ENCODE results near the gene ACOT12.

DNA sequence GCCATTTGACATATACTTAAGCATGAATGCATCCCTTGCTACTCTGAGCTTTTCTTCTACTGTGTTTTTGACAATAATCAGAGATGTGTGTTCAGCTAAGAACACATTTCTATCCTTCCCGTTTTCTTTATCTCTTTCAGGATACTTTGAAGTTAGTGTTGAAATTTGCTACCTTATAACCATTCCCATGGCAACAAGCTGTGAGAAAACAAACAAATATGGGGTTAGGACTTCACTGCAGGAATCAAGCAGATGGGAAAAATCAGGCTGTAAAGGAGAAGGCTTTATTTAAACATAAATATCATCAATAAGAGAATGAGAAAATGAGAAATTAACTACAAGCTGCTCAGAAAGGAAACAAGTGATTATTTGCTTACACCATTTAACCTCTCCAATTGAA lies 57.4 kb downstream of the ACOT12 start:
- TF ChIP-seq ZC3H10 (CRISPR knock-in tag; IDR thresholded peaks at IDR 0.05) (no peak), GLIS3 (CRISPR knock-in tag; IDR thresholded peaks at IDR 0.05) (no peak), ARNTL (CRISPR knock-in tag; IDR thresholded peaks at IDR 0.05; ENCODE audit: borderline replicate concordance, low read depth) (no peak), RARB (CRISPR knock-in tag; IDR thresholded peaks at IDR 0.05) (no peak), SNAI2 (CRISPR knock-in tag; IDR thresholded peaks at IDR 0.05) (no peak), ZNF565 (CRISPR knock-in tag; conservative IDR thresholded peaks at IDR 0.05; ENCODE audit: low read depth) (no peak), OSR1 (CRISPR knock-in tag; IDR thresholded peaks at IDR 0.05) (no peak), ISL1 (CRISPR knock-in tag; IDR thresholded peaks at IDR 0.05) (no peak), ZNF70 (CRISPR knock-in tag; IDR thresholded peaks at IDR 0.05) (no peak)
- TF ChIP-seq, protein P1, sequence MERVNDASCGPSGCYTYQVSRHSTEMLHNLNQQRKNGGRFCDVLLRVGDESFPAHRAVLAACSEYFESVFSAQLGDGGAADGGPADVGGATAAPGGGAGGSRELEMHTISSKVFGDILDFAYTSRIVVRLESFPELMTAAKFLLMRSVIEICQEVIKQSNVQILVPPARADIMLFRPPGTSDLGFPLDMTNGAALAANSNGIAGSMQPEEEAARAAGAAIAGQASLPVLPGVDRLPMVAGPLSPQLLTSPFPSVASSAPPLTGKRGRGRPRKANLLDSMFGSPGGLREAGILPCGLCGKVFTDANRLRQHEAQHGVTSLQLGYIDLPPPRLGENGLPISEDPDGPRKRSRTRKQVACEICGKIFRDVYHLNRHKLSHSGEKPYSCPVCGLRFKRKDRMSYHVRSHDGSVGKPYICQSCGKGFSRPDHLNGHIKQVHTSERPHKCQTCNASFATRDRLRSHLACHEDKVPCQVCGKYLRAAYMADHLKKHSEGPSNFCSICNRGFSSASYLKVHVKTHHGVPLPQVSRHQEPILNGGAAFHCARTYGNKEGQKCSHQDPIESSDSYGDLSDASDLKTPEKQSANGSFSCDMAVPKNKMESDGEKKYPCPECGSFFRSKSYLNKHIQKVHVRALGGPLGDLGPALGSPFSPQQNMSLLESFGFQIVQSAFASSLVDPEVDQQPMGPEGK (CRISPR knock-in tag; IDR thresholded peaks at IDR 0.05; ENCODE audit: borderline replicate concordance), result no peak
- TF ChIP-seq, protein P2, sequence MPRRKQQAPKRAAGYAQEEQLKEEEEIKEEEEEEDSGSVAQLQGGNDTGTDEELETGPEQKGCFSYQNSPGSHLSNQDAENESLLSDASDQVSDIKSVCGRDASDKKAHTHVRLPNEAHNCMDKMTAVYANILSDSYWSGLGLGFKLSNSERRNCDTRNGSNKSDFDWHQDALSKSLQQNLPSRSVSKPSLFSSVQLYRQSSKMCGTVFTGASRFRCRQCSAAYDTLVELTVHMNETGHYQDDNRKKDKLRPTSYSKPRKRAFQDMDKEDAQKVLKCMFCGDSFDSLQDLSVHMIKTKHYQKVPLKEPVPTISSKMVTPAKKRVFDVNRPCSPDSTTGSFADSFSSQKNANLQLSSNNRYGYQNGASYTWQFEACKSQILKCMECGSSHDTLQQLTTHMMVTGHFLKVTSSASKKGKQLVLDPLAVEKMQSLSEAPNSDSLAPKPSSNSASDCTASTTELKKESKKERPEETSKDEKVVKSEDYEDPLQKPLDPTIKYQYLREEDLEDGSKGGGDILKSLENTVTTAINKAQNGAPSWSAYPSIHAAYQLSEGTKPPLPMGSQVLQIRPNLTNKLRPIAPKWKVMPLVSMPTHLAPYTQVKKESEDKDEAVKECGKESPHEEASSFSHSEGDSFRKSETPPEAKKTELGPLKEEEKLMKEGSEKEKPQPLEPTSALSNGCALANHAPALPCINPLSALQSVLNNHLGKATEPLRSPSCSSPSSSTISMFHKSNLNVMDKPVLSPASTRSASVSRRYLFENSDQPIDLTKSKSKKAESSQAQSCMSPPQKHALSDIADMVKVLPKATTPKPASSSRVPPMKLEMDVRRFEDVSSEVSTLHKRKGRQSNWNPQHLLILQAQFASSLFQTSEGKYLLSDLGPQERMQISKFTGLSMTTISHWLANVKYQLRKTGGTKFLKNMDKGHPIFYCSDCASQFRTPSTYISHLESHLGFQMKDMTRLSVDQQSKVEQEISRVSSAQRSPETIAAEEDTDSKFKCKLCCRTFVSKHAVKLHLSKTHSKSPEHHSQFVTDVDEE (CRISPR knock-in tag; IDR thresholded peaks at IDR 0.05), result no peak
- TF ChIP-seq, protein P3, sequence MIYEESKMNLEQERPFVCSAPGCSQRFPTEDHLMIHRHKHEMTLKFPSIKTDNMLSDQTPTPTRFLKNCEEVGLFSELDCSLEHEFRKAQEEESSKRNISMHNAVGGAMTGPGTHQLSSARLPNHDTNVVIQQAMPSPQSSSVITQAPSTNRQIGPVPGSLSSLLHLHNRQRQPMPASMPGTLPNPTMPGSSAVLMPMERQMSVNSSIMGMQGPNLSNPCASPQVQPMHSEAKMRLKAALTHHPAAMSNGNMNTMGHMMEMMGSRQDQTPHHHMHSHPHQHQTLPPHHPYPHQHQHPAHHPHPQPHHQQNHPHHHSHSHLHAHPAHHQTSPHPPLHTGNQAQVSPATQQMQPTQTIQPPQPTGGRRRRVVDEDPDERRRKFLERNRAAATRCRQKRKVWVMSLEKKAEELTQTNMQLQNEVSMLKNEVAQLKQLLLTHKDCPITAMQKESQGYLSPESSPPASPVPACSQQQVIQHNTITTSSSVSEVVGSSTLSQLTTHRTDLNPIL (CRISPR knock-in tag; IDR thresholded peaks at IDR 0.05; ENCODE audit: low read depth), result no peak
- TF ChIP-seq, protein P4, sequence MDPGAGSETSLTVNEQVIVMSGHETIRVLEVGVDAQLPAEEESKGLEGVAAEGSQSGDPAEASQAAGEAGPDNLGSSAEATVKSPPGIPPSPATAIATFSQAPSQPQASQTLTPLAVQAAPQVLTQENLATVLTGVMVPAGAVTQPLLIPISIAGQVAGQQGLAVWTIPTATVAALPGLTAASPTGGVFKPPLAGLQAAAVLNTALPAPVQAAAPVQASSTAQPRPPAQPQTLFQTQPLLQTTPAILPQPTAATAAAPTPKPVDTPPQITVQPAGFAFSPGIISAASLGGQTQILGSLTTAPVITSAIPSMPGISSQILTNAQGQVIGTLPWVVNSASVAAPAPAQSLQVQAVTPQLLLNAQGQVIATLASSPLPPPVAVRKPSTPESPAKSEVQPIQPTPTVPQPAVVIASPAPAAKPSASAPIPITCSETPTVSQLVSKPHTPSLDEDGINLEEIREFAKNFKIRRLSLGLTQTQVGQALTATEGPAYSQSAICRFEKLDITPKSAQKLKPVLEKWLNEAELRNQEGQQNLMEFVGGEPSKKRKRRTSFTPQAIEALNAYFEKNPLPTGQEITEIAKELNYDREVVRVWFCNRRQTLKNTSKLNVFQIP (CRISPR knock-in tag; IDR thresholded peaks at IDR 0.05; ENCODE audit: borderline replicate concordance, low read depth), result no peak

Data from SK-N-SH treated with all-trans-retinoic acid at 6 μM for 48 hours (cell line).